HG03521 (cell line): ENCODE data around the gene PDE4D.
A peak's percentile ranks its signal among the peaks of the same experiment; 100 is the strongest.

Source experiments
- ATAC-seq: cut with Tn5 transposase; IDR thresholded peaks from one replicate; pipeline ENCODE4 v1.9.1; 2021; ENCODE audit warnings: mild to moderate bottlenecking, moderate library complexity; ENCODE audit not compliant: unreplicated experiment

Gene PDE4D

GRCh38 chr5:59746241-59746765, 147.2 kb downstream of the PDE4D start:
- no peak for ATAC-seq

DNA sequence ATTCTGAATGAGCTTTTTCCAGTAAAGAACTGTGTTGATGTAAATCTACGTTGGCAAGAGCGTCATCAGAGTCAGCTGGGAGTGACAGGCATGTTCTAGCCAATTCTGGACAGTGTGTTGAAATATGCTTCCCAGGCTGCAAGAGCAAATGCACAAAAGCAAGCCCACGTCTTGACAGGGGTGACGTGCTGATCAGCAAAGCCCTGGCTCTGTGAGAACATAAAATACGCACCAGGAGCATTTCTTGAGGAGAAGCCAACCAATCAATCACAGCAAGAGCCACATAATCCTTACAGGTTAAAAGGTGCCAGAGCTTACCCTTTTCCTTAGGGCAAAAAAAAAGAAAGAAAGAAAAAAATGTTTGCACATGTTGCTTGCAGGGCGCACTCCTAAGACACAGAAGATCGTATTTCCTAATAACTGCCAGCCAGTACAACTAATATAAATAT, 148.1 kb downstream of the PDE4D start:
- ATAC-seq, result no peak

GRCh38 chr5:59744531-59744992, 149.0 kb downstream of the PDE4D start:
- no peak for ATAC-seq

- ATAC-seq, result no peak
These were observed 151.9 kb downstream of the PDE4D start for GRCh38 chr5:59741599-59741998.

DNA sequence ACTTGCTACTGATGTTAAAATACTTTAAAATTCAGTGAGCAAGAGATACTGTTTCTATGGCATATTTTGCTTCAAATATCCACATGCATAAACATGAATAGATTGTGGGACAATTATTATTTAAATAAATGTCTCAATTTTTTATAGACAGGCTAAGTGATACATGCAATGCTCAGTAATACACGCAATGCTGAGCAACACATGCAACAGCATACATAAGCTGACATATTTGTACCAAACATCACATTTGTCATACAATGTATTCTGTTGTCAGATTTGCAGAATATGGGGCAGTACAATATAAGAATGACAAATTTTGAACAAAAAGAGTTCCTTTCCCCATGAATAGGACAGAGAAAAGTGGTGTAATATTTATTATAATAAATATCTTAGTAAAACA, 155.5 kb downstream of the PDE4D start:
- no peak for ATAC-seq

- ATAC-seq, result no peak
These were observed 160.7 kb downstream of the PDE4D start for GRCh38 chr5:59732806-59733205.

GRCh38 chr5:59732301-59732700, 161.2 kb downstream of the PDE4D start:
- ATAC-seq, result no peak

DNA sequence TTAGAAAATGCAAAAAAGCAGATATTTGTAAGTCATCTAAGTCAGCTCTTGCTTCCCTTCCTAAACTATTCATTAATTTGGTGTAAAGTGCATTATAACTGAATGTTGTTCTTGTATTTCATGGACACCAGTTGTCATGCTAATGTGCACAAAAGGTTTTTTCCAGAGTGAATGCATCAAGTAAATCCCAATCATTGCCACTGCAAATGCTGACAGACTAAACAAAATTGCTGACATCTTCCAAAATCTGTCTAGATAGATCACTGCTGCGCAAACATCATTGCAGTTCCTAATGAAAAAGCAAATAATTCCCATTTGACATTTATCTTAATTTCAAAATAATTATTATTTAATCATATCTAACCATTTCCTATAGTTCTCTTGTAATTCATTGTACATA, 161.7 kb downstream of the PDE4D start:
- ATAC-seq, result no peak

DNA sequence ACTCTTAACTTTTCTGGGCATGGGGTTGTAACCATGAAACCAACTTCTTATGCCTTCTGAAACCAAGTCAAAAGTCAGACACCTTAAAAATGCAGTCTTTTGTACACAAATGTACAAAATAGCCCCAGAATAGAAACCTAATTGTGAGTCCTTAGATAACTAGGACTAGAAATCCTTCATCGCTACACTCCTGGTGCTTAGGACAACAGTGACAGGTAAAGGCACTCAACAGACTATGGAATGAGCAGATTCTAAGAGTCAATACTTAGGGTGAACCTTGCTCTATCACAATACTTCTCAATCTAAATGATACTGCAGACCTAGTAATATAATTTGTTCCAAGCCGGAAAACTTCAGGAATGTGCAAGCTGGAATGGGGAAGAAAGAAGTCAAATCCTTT, 163.7 kb downstream of the PDE4D start:
- no peak for ATAC-seq

DNA sequence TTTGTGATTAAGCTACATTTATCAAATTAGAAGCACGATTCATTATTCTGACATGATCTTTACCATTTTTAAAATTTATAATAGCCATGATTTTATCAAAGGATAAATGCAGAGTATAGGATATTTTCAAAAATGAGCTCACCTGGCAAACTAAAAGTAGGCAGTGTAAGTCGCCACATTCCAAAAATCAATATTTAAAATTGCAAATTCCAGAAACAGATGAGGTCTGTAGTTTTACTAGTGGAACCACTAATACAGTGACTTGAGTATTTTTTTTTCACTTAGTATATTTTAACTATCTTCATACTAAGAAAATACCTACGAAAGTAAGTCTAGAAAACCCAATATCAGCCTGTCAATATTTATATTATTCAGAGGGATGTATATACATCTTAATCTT, 164.2 kb downstream of the PDE4D start:
- ATAC-seq, result no peak

GRCh38 chr5:59728356-59728755, 165.2 kb downstream of the PDE4D start:
- ATAC-seq, result no peak

GRCh38 chr5:59727186-59727585, 166.3 kb downstream of the PDE4D start:
- ATAC-seq, result no peak

DNA sequence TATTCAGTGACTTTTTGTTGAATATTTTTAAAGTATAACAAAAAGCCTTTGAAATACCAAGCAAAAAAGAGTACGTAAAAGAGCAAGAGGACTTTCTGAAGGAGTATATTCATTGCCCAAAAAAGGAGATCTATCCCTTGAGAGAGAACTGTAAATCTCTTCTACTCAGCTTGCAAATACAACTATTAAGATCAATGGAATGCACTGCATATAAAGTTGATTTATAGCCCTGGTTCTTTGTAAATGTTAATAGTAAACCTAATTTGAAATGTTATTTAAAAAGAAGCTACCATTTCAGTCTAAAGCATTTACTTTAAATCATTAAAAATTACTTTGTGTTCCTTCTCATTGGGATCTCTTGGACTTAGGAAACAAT, 168.1 kb downstream of the PDE4D start:
- ATAC-seq, result no peak

- ATAC-seq, result peak; percentile 77
These were observed 168.8 kb downstream of the PDE4D start for GRCh38 chr5:59724482-59725391.

DNA sequence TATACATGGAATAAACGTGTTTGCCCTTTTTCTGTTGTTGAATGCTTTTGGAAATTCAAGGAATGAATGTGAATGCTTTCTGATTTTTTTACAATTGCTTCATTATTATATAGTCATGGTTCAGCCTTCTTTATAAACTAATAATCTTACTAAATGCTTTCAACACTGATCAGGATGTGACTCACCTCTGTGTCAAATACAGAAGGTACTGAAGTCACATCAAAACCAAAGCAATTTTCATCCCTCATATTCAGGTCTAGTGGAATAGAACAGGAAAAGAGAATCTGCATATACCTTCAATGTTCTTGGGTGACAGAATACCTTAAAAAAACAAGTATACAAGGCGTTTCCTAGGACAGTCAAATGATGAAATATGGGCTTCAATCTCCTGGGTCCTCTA, 170.7 kb downstream of the PDE4D start:
- ATAC-seq, result no peak

GRCh38 chr5:59721741-59722140, 171.8 kb downstream of the PDE4D start:
- ATAC-seq, result no peak

DNA sequence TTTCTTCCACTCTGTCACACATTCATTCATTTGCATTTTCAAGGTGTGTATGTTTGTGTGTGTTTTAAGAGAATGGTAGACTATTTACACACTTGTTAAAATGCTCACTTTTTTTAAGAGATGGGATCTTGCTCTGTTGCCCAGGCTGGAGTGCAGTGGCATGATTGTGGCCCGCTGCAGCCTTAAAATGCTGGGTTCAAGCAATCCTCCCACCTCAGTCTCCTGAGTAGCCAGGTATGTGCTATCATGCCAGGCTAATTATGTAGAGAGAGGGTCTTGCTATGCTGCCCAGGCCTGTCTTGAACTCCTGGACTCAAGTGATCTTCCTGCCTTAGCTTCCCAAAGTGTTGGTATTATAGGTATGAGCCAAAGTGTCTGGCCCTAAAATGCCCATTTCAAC, 173.5 kb downstream of the PDE4D start:
- no peak for ATAC-seq

GRCh38 chr5:59716966-59717500, 176.5 kb downstream of the PDE4D start:
- no peak for ATAC-seq

- no peak for ATAC-seq
These were observed 177.5 kb downstream of the PDE4D start for GRCh38 chr5:59716029-59716428.

DNA sequence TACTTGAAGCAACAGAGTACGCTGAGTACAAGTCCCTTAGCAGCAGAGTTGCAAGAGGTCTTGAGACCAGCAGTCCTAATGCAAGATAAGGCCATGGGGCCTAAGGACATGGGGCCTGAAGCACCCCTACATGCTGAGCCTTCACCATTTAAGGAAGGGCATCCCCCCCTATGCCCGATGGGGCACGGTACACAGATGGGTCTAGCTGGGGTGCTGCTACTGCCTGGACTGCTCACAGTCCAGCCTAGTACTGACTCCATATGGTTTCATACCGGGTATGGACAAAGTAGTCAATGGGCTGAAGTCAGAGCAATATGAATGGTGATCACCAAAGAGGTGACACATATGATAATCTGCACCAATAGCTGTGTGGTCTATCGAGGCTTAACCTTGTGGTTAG, 178.3 kb downstream of the PDE4D start:
- ATAC-seq, result no peak

DNA sequence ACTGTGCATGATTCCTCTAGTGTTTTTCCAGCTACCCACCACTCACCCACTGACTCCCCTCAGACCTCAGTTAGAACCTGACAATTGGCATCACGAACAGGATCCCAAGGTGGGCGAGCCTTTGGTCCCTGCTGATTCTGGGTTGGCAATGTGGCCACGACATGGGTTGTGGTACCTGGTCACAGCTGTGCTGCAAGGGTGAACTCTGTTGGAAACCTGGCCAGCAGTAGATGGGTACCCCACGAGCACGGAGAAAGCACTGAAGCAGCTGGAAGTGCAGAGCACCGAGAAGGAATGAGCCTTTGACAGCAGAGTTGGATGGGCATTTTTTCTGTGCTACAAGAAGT, 180.1 kb downstream of the PDE4D start:
- ATAC-seq, result no peak

DNA sequence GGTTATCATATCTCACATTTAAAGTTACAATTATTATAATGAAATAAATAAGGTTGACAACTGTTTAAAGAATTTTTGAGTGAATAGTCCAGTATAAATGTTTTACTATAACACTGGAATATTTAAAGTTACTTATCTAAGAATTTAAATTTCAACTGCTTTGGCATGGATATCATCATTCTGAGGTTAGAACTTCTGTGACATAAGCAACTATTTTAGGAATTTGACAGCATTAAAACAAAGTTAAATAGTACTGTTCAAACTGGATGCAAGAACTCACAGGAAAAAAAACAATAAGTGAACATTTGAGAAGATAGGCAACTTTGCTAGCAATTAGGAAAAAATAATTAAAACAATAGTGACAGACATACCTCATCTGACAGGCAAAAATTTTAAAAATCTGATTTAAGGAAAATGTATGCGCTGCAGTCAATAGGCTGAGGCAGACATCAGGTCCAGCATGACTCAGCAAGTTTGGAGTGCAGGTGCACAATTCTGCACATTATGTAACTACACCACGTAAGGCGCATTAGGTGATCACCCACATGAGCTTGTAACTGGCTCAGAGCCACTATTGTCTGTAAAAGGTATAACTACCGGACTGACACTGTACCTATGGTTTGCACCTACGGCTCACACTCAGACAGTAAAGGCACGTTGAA, 180.6 kb downstream of the PDE4D start:
- no peak for ATAC-seq
